HL-60 (cell line): ENCODE measurements around the gene CLECL1.

ENCODE experiments used
- CTCF ChIP-seq: IDR thresholded peaks from one replicate; pipeline ENCODE4 v1.5.1; 2011; ENCODE audit warnings: low read length, control low read depth, inconsistent platforms; ENCODE audit not compliant: insufficient read depth
- POLR2AphosphoS5 ChIP-seq: IDR thresholded peaks from 2 replicates; pipeline ENCODE4 v1.6.1; 2012; ENCODE audit warnings: low read depth
- SPI1 ChIP-seq: IDR thresholded peaks from 2 replicates; pipeline ENCODE4 v1.6.1; 2012; ENCODE audit warnings: low read depth, mild to moderate bottlenecking, borderline replicate concordance

DNA sequence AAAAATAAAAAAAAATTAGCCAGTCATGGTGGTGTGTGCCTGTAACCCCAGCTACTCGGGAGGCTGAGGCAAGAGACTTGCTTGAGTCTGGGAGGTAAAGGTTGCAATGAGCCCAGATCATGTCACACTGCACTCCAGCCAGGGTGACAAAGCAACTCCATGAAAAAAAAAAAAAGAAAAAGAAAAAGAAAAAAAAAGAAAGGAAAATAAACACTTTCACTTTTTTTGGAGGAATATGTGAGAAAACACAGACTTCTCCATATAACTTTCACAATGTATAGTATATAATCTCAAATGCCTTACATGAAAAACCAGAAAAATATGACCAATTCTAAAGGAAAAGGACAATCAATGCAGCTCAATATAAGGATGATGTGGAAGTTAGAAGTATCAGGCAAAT lies 8.9 kb downstream of the CLECL1 start:
- no peak for TF ChIP-seq CTCF
- no peak for TF ChIP-seq POLR2AphosphoS5
- TF ChIP-seq SPI1: no peak
